GM23338 (cell line): ENCODE measurements around the gene TAF8. TPM values are rescaled to one million over a fixed set of nuclear protein-coding genes. Genes with fewer than 3 reads are reported as not detected.

Source experiments
- ATAC-seq: fragments of 200-7000 bp; cut with Tn5 transposase; 3 replicates; pipeline ENCODE4 v1.9.1; 2020
- DNase-seq: peaks from one replicate; pipeline ENCODE4 v3.0.0-alpha.2; 2015; ENCODE audit warnings: low spot score
- H2AFZ ChIP-seq: fragments of 200-600 bp; sonication (generic); 2 replicates; pipeline ENCODE4 v1.8.0; 2016; ENCODE audit warnings: antibody characterized with exemption, mild to moderate bottlenecking, moderate library complexity
- H3F3A ChIP-seq: fragments of 200-600 bp; sonication (generic); replicated peaks from 2 replicates; pipeline ENCODE4 v1.8.0; 2017; ENCODE audit warnings: antibody characterized with exemption, mixed run types, low read depth
- H3K27ac ChIP-seq: fragments of 200-600 bp; sonication (generic); 2 replicates; pipeline ENCODE4 v1.6.1; 2016; ENCODE audit warnings: low read depth
- H3K27me3 ChIP-seq: fragments of 200-600 bp; sonication (generic); 2 replicates; pipeline ENCODE4 v1.8.0; 2016; ENCODE audit warnings: mild to moderate bottlenecking, mixed run types, moderate library complexity; ENCODE audit not compliant: insufficient read depth
- H3K36me3 ChIP-seq: fragments of 200-600 bp; sonication (generic); 2 replicates; pipeline ENCODE4 v1.8.0; 2016; ENCODE audit warnings: mild to moderate bottlenecking; ENCODE audit not compliant: insufficient read depth
- H3K4me1 ChIP-seq: fragments of 200-600 bp; sonication (generic); 2 replicates; pipeline ENCODE4 v1.8.0; 2016; ENCODE audit warnings: mild to moderate bottlenecking, moderate library complexity; ENCODE audit not compliant: insufficient read depth
- H3K4me2 ChIP-seq: fragments of 200-600 bp; sonication (generic); 2 replicates; pipeline ENCODE4 v1.7.1; 2017; ENCODE audit warnings: mixed run types
- H3K4me3 ChIP-seq: fragments of 200-600 bp; sonication (generic); 2 replicates; pipeline ENCODE4 v1.6.1; 2016; ENCODE audit warnings: mixed run types
- H3K79me2 ChIP-seq: fragments of 200-600 bp; sonication (generic); replicated peaks from 2 replicates; pipeline ENCODE4 v1.8.0; 2017; ENCODE audit warnings: mild to moderate bottlenecking; ENCODE audit not compliant: insufficient read depth
- H3K9me2 ChIP-seq: fragments of 200-600 bp; sonication (generic); 2 replicates; pipeline ENCODE4 v1.8.0; 2017; ENCODE audit not compliant: insufficient read depth
- H4K20me1 ChIP-seq: fragments of 200-600 bp; sonication (generic); replicated peaks from 2 replicates; pipeline ENCODE4 v1.8.0; 2017; ENCODE audit warnings: mild to moderate bottlenecking; ENCODE audit not compliant: insufficient read depth
- H3K27ac Mint-ChIP-seq: 2 replicates; pipeline ENCODE4 v1.8.0; 2020; ENCODE audit warnings: inconsistent platforms, mild to moderate bottlenecking, moderate library complexity, mixed read lengths
- H3K27me3 Mint-ChIP-seq: 3 replicates; pipeline ENCODE4 v1.8.0; 2022; ENCODE audit warnings: low read depth, mild to moderate bottlenecking, moderate library complexity, mixed read lengths, inconsistent platforms; ENCODE audit not compliant: insufficient read depth, poor library complexity
- H3K36me3 Mint-ChIP-seq: 3 replicates; pipeline ENCODE4 v1.8.0; 2021; ENCODE audit warnings: low read depth, mild to moderate bottlenecking, inconsistent platforms, moderate library complexity, mixed read lengths
- H3K4me1 Mint-ChIP-seq: 3 replicates; pipeline ENCODE4 v1.8.0; 2020; ENCODE audit warnings: mild to moderate bottlenecking, inconsistent platforms, mixed read lengths
- H3K4me3 Mint-ChIP-seq: 3 replicates; pipeline ENCODE4 v1.8.0; 2021; ENCODE audit warnings: moderate library complexity, mild to moderate bottlenecking, inconsistent platforms, mixed read lengths
- H3K9me3 Mint-ChIP-seq: 3 replicates; pipeline ENCODE4 v1.8.0; 2020; ENCODE audit warnings: moderate library complexity, mild to moderate bottlenecking, inconsistent platforms, mixed read lengths
- CREB1 ChIP-seq: fragments of 250-450 bp; sonication (Bioruptor Pico); IDR thresholded peaks from 2 replicates; pipeline ENCODE4 v1.5.0; 2020; ENCODE audit warnings: low read depth, mild to moderate bottlenecking, moderate library complexity
- ETS1 ChIP-seq: IDR thresholded peaks from 2 replicates; pipeline ENCODE4 v1.6.1; 2016; ENCODE audit warnings: antibody characterized with exemption
- EZH2 ChIP-seq: fragments of 200-600 bp; sonication (generic); IDR thresholded peaks from one replicate; pipeline ENCODE4 v1.8.0; 2017; ENCODE audit warnings: antibody characterized with exemption, mild to moderate bottlenecking, low read depth; ENCODE audit not compliant: unreplicated experiment
- EZH2phosphoT487 ChIP-seq: fragments of 200-600 bp; sonication (generic); IDR thresholded peaks from one replicate; pipeline ENCODE4 v1.8.1; 2018; ENCODE audit warnings: antibody characterized with exemption; ENCODE audit not compliant: unreplicated experiment
- JUNB ChIP-seq: IDR thresholded peaks from one replicate; pipeline ENCODE4 v1.6.1; 2016; ENCODE audit warnings: antibody characterized with exemption; ENCODE audit not compliant: unreplicated experiment
- NANOG ChIP-seq: IDR thresholded peaks from 2 replicates; pipeline ENCODE4 v1.6.1; 2016; ENCODE audit warnings: antibody characterized with exemption, borderline replicate concordance
- POLR2AphosphoS5 ChIP-seq: IDR thresholded peaks from 2 replicates; pipeline ENCODE4 v1.6.1; 2016; ENCODE audit warnings: antibody characterized with exemption, low read depth
- STAT1 ChIP-seq: IDR thresholded peaks from one replicate; pipeline ENCODE4 v1.6.1; 2016; ENCODE audit warnings: antibody characterized with exemption; ENCODE audit not compliant: unreplicated experiment
- ZNF114 ChIP-seq: fragments of 250-450 bp; sonication (Bioruptor Pico); IDR thresholded peaks from 2 replicates; pipeline ENCODE4 v1.5.0; 2020; ENCODE audit warnings: mild to moderate bottlenecking, moderate library complexity
- ZNF331 ChIP-seq: fragments of 250-450 bp; sonication (Bioruptor Pico); IDR thresholded peaks from 2 replicates; pipeline ENCODE4 v1.5.0; 2020; ENCODE audit warnings: low read depth, mild to moderate bottlenecking, moderate library complexity
- ZNF462 ChIP-seq: fragments of 250-450 bp; sonication (Bioruptor Pico); IDR thresholded peaks from 2 replicates; pipeline ENCODE4 v1.5.0; 2020; ENCODE audit warnings: mild to moderate bottlenecking, moderate library complexity
- polyA plus RNA-seq: library from polyadenylated mRNA; unstranded; fragments of >200 nt; fragmentation: Nextera tagmentation; extraction: Ambion mirVana; gene quantifications from 2 replicates; pipeline ENCODE4 v1.2.1, GENCODE V29; 2016
- total RNA-seq: library from RNA; depleted of rRNA; stranded (reverse); fragments of >200 nt; shearing (Covaris generic); gene quantifications from 2 replicates; pipeline ENCODE4 v1.2.3, GENCODE V29; 2014
- TF ChIP-seq, protein P1 (sequence below): IDR thresholded peaks from one replicate; pipeline ENCODE4 v1.6.1; 2018; ENCODE audit warnings: antibody characterized with exemption; ENCODE audit not compliant: unreplicated experiment
- TF ChIP-seq, protein P2 (sequence below), 2 experiments: fragments of 200-600 bp in 1 of 2; sonication (generic) in 1 of 2; conservative IDR thresholded peaks; 2 replicates each; pipeline versions ENCODE4 v1.5.1 to v1.6.1; 2016 to 2017; ENCODE audit warnings: antibody characterized with exemption in 2 of 2, low read depth in 2 of 2, mild to moderate bottlenecking in 2 of 2, moderate library complexity in 1 of 2

TAF8 gene
- total and polyA plus RNA-seq, 2 experiments from 2014 or later: 18.7 to 30.6 TPM

GRCh38 chr6:42051268-42051653 lies 937 bp downstream of the TAF8 start:
- no peaks in the 10 kb centered on the region for H3K9me3 Mint-ChIP-seq
- H3K36me3 Mint-ChIP-seq: peaks cover 39% of the 10 kb centered on the region
- peaks cover 14% of the 10 kb centered on the region for H3K4me1 Mint-ChIP-seq
- H4K20me1 ChIP-seq: peaks cover 20% of the 10 kb centered on the region; the same call in 1 of the 2 replicates
- peaks cover 10% of the 10 kb centered on the region for H3K4me1 ChIP-seq
- H3K4me2 ChIP-seq: peak overlapping the region; percentile 77
- TF ChIP-seq STAT1 (no peak), NANOG (no peak), ZNF462 (CRISPR knock-in tag) (no peak), EZH2phosphoT487 (no peak), POLR2AphosphoS5 (no peak), ZNF331 (CRISPR knock-in tag) (no peak), JUNB (no peak), ZNF114 (CRISPR knock-in tag) (no peak), ETS1 (no peak), CREB1 (CRISPR knock-in tag) (no peak), EZH2 (no peak)
- TF ChIP-seq, protein P1, sequence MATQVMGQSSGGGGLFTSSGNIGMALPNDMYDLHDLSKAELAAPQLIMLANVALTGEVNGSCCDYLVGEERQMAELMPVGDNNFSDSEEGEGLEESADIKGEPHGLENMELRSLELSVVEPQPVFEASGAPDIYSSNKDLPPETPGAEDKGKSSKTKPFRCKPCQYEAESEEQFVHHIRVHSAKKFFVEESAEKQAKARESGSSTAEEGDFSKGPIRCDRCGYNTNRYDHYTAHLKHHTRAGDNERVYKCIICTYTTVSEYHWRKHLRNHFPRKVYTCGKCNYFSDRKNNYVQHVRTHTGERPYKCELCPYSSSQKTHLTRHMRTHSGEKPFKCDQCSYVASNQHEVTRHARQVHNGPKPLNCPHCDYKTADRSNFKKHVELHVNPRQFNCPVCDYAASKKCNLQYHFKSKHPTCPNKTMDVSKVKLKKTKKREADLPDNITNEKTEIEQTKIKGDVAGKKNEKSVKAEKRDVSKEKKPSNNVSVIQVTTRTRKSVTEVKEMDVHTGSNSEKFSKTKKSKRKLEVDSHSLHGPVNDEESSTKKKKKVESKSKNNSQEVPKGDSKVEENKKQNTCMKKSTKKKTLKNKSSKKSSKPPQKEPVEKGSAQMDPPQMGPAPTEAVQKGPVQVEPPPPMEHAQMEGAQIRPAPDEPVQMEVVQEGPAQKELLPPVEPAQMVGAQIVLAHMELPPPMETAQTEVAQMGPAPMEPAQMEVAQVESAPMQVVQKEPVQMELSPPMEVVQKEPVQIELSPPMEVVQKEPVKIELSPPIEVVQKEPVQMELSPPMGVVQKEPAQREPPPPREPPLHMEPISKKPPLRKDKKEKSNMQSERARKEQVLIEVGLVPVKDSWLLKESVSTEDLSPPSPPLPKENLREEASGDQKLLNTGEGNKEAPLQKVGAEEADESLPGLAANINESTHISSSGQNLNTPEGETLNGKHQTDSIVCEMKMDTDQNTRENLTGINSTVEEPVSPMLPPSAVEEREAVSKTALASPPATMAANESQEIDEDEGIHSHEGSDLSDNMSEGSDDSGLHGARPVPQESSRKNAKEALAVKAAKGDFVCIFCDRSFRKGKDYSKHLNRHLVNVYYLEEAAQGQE: no peak
- TF ChIP-seq, protein P2, sequence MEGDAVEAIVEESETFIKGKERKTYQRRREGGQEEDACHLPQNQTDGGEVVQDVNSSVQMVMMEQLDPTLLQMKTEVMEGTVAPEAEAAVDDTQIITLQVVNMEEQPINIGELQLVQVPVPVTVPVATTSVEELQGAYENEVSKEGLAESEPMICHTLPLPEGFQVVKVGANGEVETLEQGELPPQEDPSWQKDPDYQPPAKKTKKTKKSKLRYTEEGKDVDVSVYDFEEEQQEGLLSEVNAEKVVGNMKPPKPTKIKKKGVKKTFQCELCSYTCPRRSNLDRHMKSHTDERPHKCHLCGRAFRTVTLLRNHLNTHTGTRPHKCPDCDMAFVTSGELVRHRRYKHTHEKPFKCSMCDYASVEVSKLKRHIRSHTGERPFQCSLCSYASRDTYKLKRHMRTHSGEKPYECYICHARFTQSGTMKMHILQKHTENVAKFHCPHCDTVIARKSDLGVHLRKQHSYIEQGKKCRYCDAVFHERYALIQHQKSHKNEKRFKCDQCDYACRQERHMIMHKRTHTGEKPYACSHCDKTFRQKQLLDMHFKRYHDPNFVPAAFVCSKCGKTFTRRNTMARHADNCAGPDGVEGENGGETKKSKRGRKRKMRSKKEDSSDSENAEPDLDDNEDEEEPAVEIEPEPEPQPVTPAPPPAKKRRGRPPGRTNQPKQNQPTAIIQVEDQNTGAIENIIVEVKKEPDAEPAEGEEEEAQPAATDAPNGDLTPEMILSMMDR (conservative IDR thresholded peaks at IDR 0.05; ENCODE audit: low read depth in 2 of 2): no peak
- peaks cover 42% of the 10 kb centered on the region for H3K27me3 Mint-ChIP-seq
- DNase-seq (no peak), ATAC-seq (no peak)
- peak overlapping the region; percentile 75 for H3K27ac ChIP-seq
- peaks cover 38% of the 10 kb centered on the region for H3K27me3 ChIP-seq
- no peak overlapping the region for H2AFZ ChIP-seq
- peak overlapping the region; percentile 60 for H3K4me3 ChIP-seq
- H3K36me3 ChIP-seq: peaks cover 30% of the 10 kb centered on the region
- no peak overlapping the region for H3K27ac Mint-ChIP-seq
- H3K79me2 ChIP-seq: peaks cover 25% of the 10 kb centered on the region
- peaks cover 18% of the 10 kb centered on the region; the same call in 1 of the 2 replicates for H3F3A ChIP-seq
- peak overlapping the region; percentile 96 for H3K4me3 Mint-ChIP-seq
- H3K9me2 ChIP-seq: no peaks in the 10 kb centered on the region
